Gastrocnemius medialis (tissue), 4 donors: Measurements from ENCODE around the gene SNX18. TPM values are rescaled to one million over a fixed set of nuclear protein-coding genes. Genes with fewer than 3 reads are reported as not detected.
"Not testable (repeated sequence)": the region's sequence is repeated elsewhere in the genome, so short reads cannot be mapped to it uniquely, and the experiment has no call there.

Experiments used
- ATAC-seq, 2 donors: fragments of 150-250 bp; one replicate each; pipeline ENCODE4 v1.9.1; 2016
- DNase-seq, 2 donors: peaks; one replicate each; pipeline ENCODE4 v3.0.0-alpha.2; 2019
- H3K27ac ChIP-seq, 4 donors: fragments of 200-600 bp; sonication (generic); 1 replicate in 1 of 4; 2 replicates in 3 of 4; pipeline ENCODE4 v1.5.1; 2016 to 2018; ENCODE audit warnings: mild to moderate bottlenecking in 2 of 4, moderate library complexity in 1 of 4
- H3K27me3 ChIP-seq, 3 donors: fragments of 200-600 bp; sonication (generic) in 2 of 3; 1 replicate in 1 of 3; 2 replicates in 2 of 3; pipeline versions ENCODE4 v1.5.1 to v1.6.0; 2016 to 2019; ENCODE audit warnings: mild to moderate bottlenecking in 1 of 3, moderate library complexity in 1 of 3
- H3K36me3 ChIP-seq, 2 donors: fragments of 200-600 bp; sonication (generic) in 1 of 2; one replicate each; pipeline ENCODE4 v1.5.1; 2017 to 2018
- H3K4me1 ChIP-seq, 2 donors: fragments of 200-600 bp; sonication (generic) in 1 of 2; one replicate each; pipeline ENCODE4 v1.5.1; 2016 to 2017; ENCODE audit warnings: mild to moderate bottlenecking in 2 of 2
- H3K4me3 ChIP-seq, 4 donors: fragments of 200-600 bp; sonication (generic) in 3 of 4; 1 replicate in 1 of 4; 2 replicates in 3 of 4; pipeline ENCODE4 v1.5.1; 2016 to 2019; ENCODE audit warnings: mild to moderate bottlenecking in 2 of 4
- H3K9me3 ChIP-seq, 3 donors: fragments of 200-600 bp; sonication (generic) in 2 of 3; 1 replicate in 1 of 3; 2 replicates in 2 of 3; pipeline ENCODE4 v1.5.1; 2016 to 2019
- POLR2A ChIP-seq, 2 donors: fragments of 450-650 bp; IDR thresholded peaks; one replicate each; pipeline ENCODE4 v1.6.1; 2017; ENCODE audit warnings: antibody characterized with exemption in 2 of 2, mild to moderate bottlenecking in 2 of 2, moderate library complexity in 2 of 2
- in situ Hi-C, 4 donors: fragments of 200-750 bp; cut with MboI; loops; one replicate each; pipeline versions ENCODE4 v1.15.0 to v1.8.0; 2017; ENCODE audit warnings: low sequenced_read_pairs in 4 of 4
- intact Hi-C: fragments of 100-400 bp; cut with DNase I; formaldehyde crosslinking; loops from one replicate; pipeline ENCODE4 v1.15.1; 2023; ENCODE audit warnings: low total_unique reads
- total RNA-seq, 4 donors: library from RNA; depleted of rRNA; stranded (reverse); fragments of >200 nt; gene quantifications; one replicate each; pipeline versions ENCODE4 v1.1.0 to v1.2.3, GENCODE V29; 2016
- TF ChIP-seq, protein P1 (sequence below), 5 experiments: fragments of 450-650 bp in 3 of 5; fragments of 200-600 bp in 2 of 5; sonication (generic) in 2 of 5; IDR thresholded peaks in 4 of 5; conservative IDR thresholded peaks in 1 of 5; 1 replicate in 4 of 5; 2 replicates in 1 of 5; pipeline ENCODE4 v1.5.1; 2016 to 2019; ENCODE audit warnings: antibody characterized with exemption in 5 of 5, mild to moderate bottlenecking in 3 of 5, moderate library complexity in 3 of 5

Gene SNX18
- total RNA-seq, 4 donors from 2014 or later, result 16.3 to 18.5 (median 18.0) TPM

DNA sequence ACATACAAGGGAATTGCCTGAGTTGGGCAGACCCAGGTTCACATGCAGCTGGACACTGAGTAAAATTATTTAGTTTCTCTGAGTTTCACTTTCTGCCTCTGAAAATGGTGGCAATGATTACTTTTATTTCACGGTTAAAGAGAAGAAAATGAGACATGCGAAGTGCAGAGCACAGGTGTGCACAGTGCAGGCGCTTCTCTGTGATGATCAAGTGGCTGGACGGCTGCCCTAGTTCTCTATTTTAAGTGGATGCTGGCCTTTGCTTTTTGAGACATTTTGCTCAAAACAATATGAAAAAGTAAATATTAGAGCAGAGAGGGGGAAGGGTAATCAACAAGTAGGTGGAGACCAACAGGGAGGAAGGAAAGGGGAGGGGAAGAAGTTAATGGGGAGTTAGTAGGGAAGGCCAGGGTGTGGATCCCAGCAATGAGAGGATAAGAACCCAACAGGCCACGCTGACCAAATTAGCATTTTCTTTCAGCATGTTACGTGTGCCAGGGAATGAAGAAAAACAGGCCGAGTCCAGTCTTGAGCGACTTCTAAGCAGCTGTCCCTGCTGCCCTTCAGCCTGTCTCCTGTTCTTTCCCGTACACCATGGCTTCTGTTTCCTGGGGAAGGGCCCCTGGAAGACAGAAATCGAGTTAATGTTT lies 16.1 kb downstream of the SNX18 start:
- peak overlapping the region in 3 of 4 donors; percentile 3 to 25 (median 23) for H3K4me3 ChIP-seq
- intact Hi-C loops, result no loop called here
- DNase-seq (no peak), ATAC-seq (peak; percentile 61 to 79)
- no peak for TF ChIP-seq POLR2A (IDR thresholded peaks at IDR 0.05)
- TF ChIP-seq, protein P1, sequence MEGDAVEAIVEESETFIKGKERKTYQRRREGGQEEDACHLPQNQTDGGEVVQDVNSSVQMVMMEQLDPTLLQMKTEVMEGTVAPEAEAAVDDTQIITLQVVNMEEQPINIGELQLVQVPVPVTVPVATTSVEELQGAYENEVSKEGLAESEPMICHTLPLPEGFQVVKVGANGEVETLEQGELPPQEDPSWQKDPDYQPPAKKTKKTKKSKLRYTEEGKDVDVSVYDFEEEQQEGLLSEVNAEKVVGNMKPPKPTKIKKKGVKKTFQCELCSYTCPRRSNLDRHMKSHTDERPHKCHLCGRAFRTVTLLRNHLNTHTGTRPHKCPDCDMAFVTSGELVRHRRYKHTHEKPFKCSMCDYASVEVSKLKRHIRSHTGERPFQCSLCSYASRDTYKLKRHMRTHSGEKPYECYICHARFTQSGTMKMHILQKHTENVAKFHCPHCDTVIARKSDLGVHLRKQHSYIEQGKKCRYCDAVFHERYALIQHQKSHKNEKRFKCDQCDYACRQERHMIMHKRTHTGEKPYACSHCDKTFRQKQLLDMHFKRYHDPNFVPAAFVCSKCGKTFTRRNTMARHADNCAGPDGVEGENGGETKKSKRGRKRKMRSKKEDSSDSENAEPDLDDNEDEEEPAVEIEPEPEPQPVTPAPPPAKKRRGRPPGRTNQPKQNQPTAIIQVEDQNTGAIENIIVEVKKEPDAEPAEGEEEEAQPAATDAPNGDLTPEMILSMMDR (IDR thresholded peaks at IDR 0.05 in 4 of 5, conservative IDR thresholded peaks at IDR 0.05 in 1 of 5), result no peak
- H3K27ac ChIP-seq, result peak overlapping the region; percentile 51 to 75 (median 62)
- H3K4me1 ChIP-seq, result peaks cover 30 to 43% of the 10 kb centered on the region in 2 donors
- no peaks in the 10 kb centered on the region for H3K36me3 ChIP-seq
- H3K9me3 ChIP-seq, result no peaks in the 10 kb centered on the region
- in situ Hi-C loops, result loop anchor here in 1 of 4 donors (25.0 kb wide), 1 partner anchor 629 kb away; the partner anchor contains the start of genes CDC20B and GPX8
- no peaks in the 10 kb centered on the region for H3K27me3 ChIP-seq

DNA sequence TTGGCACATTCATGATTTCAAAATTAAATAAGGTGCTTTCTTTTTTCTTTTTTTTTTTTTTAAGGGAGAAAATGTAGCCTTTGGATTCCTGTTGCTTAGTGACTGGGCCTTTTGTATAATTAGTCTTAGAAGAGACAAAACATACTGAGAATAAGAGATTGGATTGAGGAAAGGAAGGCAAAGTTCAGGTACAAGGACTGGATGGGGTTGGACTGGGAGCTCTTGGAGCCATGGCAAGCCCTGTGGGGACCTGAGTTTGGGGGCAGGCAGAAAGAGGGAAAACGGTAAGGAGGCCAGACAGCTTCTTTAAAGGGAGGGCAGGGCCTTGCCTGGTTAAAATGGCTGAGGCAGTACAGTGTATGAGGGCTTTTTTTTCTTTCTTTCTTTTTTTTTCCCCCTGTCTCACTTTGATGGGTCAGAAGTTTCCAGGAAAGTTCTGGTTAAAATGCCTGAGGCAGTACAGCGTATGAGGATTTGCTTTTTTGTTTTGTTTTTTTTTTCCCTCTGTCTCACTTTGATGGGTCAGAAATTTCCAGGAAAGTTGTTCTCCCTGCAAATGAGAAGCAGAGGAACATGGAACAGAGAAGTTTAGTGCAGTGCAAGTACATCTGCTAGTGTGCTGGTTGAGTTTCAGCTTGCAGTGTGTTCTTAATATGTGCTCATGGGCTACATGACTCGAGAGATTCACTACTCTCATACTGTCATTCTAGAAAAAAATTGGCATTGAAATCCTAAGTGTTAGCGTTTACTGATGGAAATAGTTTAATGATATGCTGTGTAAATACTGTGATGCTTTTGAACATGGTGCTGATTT lies 16.8 kb downstream of the SNX18 start:
- peak overlapping the region; percentile 51 to 75 (median 62) for H3K27ac ChIP-seq
- H3K4me1 ChIP-seq, result peaks cover 30 to 39% of the 10 kb centered on the region in 2 donors
- H3K27me3 ChIP-seq, result no peaks in the 10 kb centered on the region
- intact Hi-C loops (no loop called here), in situ Hi-C loops (loop anchor here in 1 of 4 donors (25.0 kb wide), 1 partner anchor 628 kb away; the partner anchor contains the start of genes CDC20B and GPX8)
- DNase-seq (no peak), ATAC-seq (no peak)
- no peaks in the 10 kb centered on the region for H3K36me3 ChIP-seq
- H3K4me3 ChIP-seq, result peak overlapping the region in 2 of 4 donors; percentile 3 to 23
- no peaks in the 10 kb centered on the region for H3K9me3 ChIP-seq
- TF ChIP-seq, protein P1 (IDR thresholded peaks at IDR 0.05 in 4 of 5, conservative IDR thresholded peaks at IDR 0.05 in 1 of 5), result no peak
- TF ChIP-seq POLR2A (IDR thresholded peaks at IDR 0.05), result no peak

DNA sequence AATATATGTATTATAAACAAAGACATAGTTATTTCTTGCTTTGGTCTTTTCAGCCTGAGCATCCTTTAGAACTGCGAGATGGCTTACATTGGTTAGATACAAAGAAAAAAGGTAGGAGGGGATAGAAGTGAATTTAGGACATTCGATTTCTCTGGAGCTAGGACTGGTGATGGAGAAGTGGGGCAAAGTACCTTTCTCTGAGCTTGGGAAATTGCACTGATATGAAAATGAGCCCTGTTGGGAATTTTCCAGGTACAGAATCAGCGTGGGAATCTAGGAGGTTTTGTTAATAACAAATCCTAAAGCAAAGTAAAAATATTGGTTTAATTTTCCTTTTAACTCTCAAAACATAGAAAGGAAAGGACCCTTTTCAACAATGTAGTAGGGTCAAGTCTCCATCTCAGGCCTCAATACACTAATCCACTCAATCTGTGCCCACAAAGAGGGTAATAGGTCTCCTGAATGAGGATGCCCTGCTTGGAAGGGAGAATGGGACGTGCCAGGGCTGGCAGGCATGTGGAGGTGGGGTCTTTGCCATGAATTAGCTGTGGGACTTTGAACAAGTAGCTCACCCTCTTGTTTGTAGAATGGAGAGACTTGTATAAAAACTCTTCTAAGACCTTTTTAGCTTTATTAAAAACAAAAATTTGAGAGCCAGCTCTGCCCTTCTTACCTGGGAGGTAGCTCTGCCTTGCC lies 17.7 kb downstream of the SNX18 start:
- Histone ChIP-seq H3K27me3 (no peaks in the 10 kb centered on the region), H3K9me3 (no peaks in the 10 kb centered on the region), H3K27ac (no peak overlapping the region), H3K4me1 (peaks cover 30 to 33% of the 10 kb centered on the region in 2 donors), H3K36me3 (no peaks in the 10 kb centered on the region), H3K4me3 (no peak overlapping the region)
- in situ Hi-C loops (loop anchor here in 1 of 4 donors (25.0 kb wide), 1 partner anchor 627 kb away; the partner anchor contains the start of genes CDC20B and GPX8), intact Hi-C loops (no loop called here)
- ATAC-seq (no peak), DNase-seq (no peak)
- no peak for TF ChIP-seq POLR2A (IDR thresholded peaks at IDR 0.05)

DNA sequence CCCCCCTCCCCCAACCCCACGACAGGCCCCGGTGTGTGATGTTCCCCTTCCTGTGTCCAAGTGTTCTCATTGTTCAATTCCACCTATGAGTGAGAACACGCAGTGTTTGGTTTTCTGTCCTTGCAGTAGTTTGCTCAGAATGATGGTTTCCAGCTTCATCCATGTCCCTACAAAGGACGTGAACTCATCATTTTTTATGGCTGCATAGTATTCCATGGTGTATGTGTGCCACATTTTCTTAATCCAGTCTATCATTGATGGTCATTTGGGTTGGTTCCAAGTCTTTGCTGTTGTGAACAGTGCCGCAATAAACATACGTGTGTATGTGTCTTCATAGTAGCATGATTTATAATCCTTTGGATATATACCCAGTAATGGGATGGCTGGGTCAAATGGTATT lies 18.8 kb downstream of the SNX18 start:
- ATAC-seq, DNase-seq, H3K9me3 ChIP-seq, H3K36me3 ChIP-seq, H3K27ac ChIP-seq, H3K27me3 ChIP-seq, H3K4me3 ChIP-seq, intact Hi-C loops: not testable (repeated sequence)
- H3K4me1 ChIP-seq, result peaks cover 29 to 30% of the 10 kb centered on the region in 2 donors
- in situ Hi-C loops, result loop anchor here in 1 of 4 donors (25.0 kb wide), 1 partner anchor 626 kb away; the partner anchor contains the start of genes CDC20B and GPX8

DNA sequence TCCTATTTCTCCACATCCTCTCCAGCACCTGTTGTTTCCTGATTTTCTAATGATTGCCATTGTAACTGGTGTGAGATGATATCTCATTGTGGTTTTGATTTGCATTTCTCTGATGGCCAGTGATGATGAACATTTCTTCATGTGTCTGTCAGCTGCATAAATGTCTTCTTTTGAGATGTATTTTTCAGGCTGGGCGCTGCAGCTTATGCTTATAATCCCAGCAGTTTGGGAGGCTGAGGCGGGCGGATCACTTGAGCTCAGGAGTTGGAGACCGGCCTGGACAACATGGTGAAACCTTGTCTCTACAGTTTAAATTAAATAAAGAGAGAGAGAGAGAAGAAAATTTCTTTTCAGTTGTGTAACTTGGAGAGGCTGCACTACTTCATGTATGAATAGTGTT lies 19.3 kb downstream of the SNX18 start:
- H3K27me3 ChIP-seq, H3K36me3 ChIP-seq, H3K27ac ChIP-seq, DNase-seq, H3K9me3 ChIP-seq, H3K4me3 ChIP-seq, intact Hi-C loops, ATAC-seq: not testable (repeated sequence)
- in situ Hi-C loops, result loop anchor here in 1 of 4 donors (25.0 kb wide), 1 partner anchor 625 kb away; the partner anchor contains the start of genes CDC20B and GPX8
- H3K4me1 ChIP-seq, result peaks cover 25 to 30% of the 10 kb centered on the region in 2 donors
